ENCODE data around the gene AP3S1.

AP3S1 gene

DNA sequence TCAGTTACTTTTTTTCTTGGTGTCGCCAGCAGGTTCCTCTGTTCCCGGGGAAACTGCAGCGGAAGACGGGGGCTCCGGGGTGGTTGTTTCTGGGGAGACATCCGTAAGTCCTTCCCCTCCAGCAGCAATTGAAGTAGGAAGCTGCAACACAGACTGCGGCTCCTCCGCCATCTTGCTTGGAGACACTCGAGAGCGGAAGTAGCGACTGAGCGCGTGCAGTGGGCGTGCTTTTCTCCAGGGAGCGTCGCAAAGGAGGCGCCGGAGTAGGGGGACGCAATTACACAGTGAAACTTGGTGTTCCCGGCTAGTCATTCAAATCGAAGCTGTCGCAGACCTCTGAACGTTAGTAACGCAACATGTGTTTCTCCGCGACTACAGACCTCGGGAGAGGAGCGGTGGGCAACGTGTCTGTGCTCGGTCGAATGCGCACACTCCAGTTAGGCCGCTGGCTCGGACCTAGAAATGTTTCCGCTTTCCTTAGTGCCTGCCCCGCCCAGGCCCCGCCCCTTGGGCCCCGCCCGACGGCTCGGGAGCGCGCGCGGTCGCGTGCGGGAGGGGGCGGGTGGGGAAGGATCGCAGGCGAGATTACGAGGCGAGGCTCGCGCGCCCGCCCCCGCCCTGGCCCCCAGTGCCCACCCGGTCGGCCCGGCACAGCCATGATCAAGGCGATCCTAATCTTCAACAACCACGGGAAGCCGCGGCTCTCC lies at the start of gene AP3S1, which contains the start of gene ATG12:
AP3S1 (plus strand) TSS at position 554 of the 707 bp plus-strand sequence; CDS start at position 657, 103 bp downstream.
ATG12 (minus strand) TSS at position 184 of the 707 bp plus-strand sequence; CDS start at position 171, 13 bp downstream.
- peak within 1 kb of the TSS; percentile 83 for H3K4me3 ChIP-seq (ENCODE audit: control insufficient read depth, low read depth, low read length)
- TF ChIP-seq, protein P1, sequence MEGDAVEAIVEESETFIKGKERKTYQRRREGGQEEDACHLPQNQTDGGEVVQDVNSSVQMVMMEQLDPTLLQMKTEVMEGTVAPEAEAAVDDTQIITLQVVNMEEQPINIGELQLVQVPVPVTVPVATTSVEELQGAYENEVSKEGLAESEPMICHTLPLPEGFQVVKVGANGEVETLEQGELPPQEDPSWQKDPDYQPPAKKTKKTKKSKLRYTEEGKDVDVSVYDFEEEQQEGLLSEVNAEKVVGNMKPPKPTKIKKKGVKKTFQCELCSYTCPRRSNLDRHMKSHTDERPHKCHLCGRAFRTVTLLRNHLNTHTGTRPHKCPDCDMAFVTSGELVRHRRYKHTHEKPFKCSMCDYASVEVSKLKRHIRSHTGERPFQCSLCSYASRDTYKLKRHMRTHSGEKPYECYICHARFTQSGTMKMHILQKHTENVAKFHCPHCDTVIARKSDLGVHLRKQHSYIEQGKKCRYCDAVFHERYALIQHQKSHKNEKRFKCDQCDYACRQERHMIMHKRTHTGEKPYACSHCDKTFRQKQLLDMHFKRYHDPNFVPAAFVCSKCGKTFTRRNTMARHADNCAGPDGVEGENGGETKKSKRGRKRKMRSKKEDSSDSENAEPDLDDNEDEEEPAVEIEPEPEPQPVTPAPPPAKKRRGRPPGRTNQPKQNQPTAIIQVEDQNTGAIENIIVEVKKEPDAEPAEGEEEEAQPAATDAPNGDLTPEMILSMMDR (IDR thresholded peaks at IDR 0.05; ENCODE audit: control insufficient read depth, insufficient read depth, low read depth, low read length, missing control alignments), result no peak
- DNase-seq (ENCODE audit: low read depth), result peak; percentile 64

DNA sequence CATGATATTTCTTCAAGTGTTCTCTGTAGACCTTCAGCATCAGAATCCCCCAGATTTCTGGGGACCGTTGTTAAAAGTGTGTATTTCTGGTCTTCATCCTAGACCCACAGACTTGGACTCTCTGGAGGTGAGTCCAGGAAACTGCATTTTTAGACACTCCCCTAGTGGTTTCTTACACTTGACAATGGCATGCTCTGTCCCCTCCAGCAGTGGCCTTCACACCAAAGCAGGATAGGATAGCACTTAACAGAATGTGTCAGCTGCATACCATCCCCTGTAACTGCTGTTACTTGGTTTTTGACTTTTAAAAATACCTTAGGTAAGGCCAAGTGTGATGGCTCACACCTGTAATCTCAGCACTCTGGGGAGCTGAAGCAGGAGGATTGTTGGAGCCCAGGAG lies 46.0 kb upstream of the AP3S1 start:
- no peak for DNase-seq (ENCODE audit: low read depth)
- TF ChIP-seq, protein P1 (IDR thresholded peaks at IDR 0.05; ENCODE audit: control insufficient read depth, insufficient read depth, low read depth, low read length, missing control alignments), result no peak
- no peak overlapping the region for H3K4me3 ChIP-seq (ENCODE audit: control insufficient read depth, low read depth, low read length)

DNA sequence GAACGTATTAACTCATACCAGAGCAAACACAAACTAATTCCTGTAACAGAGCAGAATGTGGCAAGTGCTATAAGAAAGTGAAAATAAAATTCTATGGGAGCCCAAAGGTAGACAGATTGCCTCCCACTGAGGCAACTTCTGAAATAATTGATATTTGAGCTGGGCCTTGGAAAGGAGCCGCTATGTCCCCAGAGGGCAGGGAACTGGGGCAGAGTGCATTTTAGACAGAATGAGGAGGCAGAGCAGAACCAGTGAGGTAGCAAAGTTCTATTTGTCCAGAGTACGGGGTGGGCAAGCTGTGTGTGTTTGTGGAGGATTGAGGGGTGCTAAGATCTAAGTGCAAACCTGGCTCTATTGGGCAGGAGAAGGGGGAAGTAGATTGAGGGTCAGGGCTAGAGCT lies 45.1 kb upstream of the AP3S1 start:
- DNase-seq (ENCODE audit: low read depth), result no peak
- H3K4me3 ChIP-seq (ENCODE audit: control insufficient read depth, low read depth, low read length), result no peak overlapping the region
- TF ChIP-seq, protein P1 (IDR thresholded peaks at IDR 0.05; ENCODE audit: control insufficient read depth, insufficient read depth, low read depth, low read length, missing control alignments), result no peak

DNA sequence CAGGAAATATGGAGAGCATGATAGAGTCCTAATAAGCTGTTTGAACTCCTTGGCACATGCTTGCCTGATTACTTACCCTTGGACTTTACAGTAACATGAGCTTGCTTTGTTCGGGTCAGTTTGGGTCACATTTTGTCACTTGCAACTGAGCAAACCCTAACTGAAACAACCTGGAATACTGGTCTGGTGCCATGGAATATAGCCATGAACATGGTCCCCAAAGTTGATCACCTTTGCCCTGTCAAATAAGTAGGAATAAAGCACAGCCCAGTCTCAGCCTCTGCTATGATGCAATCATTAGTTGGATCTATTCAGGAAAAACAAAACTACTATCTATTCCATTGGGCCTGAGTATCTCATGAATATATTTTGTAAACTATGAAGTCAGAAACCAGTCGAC lies 43.5 kb upstream of the AP3S1 start:
- no peak overlapping the region for H3K4me3 ChIP-seq (ENCODE audit: control insufficient read depth, low read depth, low read length)
- no peak for DNase-seq (ENCODE audit: low read depth)
- TF ChIP-seq, protein P1 (IDR thresholded peaks at IDR 0.05; ENCODE audit: control insufficient read depth, insufficient read depth, low read depth, low read length, missing control alignments), result no peak

DNA sequence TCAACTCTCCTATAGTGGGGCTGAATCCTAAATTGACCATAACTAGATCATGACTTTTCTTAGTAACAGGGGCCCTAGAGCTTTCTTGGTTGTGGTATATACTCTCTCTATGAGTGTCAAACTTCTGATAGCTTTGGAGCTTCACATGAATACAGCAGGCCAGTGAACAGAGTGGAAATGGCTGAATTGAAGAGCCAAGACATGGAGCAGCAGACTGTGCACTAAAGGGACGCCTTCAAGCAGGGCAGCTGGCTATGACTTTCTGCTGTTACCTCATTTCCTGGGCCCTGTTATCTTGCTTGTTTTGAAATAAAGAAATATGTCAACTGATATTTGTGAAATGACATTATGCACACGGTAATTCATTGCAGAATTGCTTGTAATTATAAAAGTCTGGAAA lies 41.6 kb upstream of the AP3S1 start:
- TF ChIP-seq, protein P1 (IDR thresholded peaks at IDR 0.05; ENCODE audit: control insufficient read depth, insufficient read depth, low read depth, low read length, missing control alignments), result no peak
- no peak overlapping the region for H3K4me3 ChIP-seq (ENCODE audit: control insufficient read depth, low read depth, low read length)
- no peak for DNase-seq (ENCODE audit: low read depth)

DNA sequence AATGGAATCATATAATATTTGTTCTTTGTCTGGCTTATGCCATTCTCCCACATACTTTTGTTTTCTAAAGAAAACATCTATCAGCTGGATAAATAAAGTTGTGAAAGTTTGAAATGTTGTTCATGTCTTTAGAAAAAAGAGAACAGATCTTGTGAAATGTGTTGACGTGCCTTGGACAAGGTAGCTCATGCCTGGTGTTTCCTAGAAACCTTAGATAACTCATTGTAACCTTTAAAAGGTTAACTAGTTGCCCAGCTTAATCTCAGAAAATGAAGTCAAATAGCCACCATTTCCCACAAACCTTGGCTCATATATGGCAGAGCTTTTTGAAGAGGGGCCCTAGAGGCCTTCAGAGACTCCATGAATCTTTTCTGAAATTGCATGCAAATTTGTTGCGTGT lies 40.6 kb upstream of the AP3S1 start:
- DNase-seq (ENCODE audit: low read depth), result no peak
- H3K4me3 ChIP-seq (ENCODE audit: control insufficient read depth, low read depth, low read length), result no peak overlapping the region
- TF ChIP-seq, protein P1 (IDR thresholded peaks at IDR 0.05; ENCODE audit: control insufficient read depth, insufficient read depth, low read depth, low read length, missing control alignments), result no peak

Data from AG09309 (cell line).